ENCODE data around the gene OSGIN1.

GRCh38 chr16:83933885-83934683, 19.0 kb upstream of the OSGIN1 start:
- TF ChIP-seq, protein P1, sequence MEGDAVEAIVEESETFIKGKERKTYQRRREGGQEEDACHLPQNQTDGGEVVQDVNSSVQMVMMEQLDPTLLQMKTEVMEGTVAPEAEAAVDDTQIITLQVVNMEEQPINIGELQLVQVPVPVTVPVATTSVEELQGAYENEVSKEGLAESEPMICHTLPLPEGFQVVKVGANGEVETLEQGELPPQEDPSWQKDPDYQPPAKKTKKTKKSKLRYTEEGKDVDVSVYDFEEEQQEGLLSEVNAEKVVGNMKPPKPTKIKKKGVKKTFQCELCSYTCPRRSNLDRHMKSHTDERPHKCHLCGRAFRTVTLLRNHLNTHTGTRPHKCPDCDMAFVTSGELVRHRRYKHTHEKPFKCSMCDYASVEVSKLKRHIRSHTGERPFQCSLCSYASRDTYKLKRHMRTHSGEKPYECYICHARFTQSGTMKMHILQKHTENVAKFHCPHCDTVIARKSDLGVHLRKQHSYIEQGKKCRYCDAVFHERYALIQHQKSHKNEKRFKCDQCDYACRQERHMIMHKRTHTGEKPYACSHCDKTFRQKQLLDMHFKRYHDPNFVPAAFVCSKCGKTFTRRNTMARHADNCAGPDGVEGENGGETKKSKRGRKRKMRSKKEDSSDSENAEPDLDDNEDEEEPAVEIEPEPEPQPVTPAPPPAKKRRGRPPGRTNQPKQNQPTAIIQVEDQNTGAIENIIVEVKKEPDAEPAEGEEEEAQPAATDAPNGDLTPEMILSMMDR (IDR thresholded peaks at IDR 0.05; ENCODE audit: borderline replicate concordance, extremely low read depth, low read length, poor library complexity, severe bottlenecking), result no peak
- TF ChIP-seq EZH2 (IDR thresholded peaks at IDR 0.05; ENCODE audit: borderline replicate concordance, low read depth, low read length, severe bottlenecking), result no peak
